ENCODE data around the gene YIF1A. TPM values are rescaled to one million over a fixed set of nuclear protein-coding genes. Genes with fewer than 3 reads are reported as not detected.

Gene YIF1A
- total RNA-seq, 1 experiment from 2014 or later, result 64.3 TPM

DNA sequence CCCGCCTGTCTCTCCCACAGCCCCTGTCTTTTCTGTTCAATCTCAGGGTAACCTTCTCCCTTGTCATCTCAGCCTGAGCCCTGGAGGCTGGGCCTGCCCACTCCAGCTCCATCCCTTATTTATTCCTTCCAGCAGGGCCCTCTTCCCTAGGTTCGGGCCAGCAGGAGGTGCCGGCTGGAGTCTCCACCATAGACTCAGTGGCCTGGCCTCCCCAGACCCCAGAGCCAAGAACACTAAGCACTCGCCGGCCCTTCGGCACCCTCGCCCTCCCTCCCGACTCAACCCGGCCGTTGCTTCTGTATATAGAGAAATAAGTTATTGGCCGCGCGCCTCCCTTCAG, 21.9 kb downstream of the YIF1A start:
- no peak overlapping the region for H2AK5ac ChIP-seq (ENCODE audit: insufficient read length, low read length)
- Mint-ChIP-seq H3K27me3 (ENCODE audit: low read depth) (no peaks in the 10 kb centered on the region; the same call in 1 of the 2 replicates), H3K36me3 (ENCODE audit: insufficient read depth in 1 of 3, low read depth in 3 of 3) (peaks cover 9 to 42% (median 36%) of the 10 kb centered on the region in 3 experiments), H3K4me3 (peak overlapping the region; percentile 89 to 98), H3K9me3 (no peaks in the 10 kb centered on the region), H3K27ac (peak overlapping the region; percentile 72 to 95 (median 73); a peak in 4 of 7 replicates), H3K4me1 (peaks cover 20 to 22% of the 10 kb centered on the region in 2 experiments)
- no peak overlapping the region for H2BK5ac ChIP-seq (ENCODE audit: insufficient read length, low read length)
- no peak overlapping the region for H4K5ac ChIP-seq (ENCODE audit: insufficient read length, low read depth, low read length)
- H3K18ac ChIP-seq (ENCODE audit: insufficient read length, low read depth, low read length), result no peak overlapping the region
- no peaks in the 10 kb centered on the region for H3K79me1 ChIP-seq (ENCODE audit: insufficient read depth, low read depth, low read length, poor library complexity, severe bottlenecking)
- H3K23me2 ChIP-seq (ENCODE audit: insufficient read length, low read depth, low read length, poor library complexity, severe bottlenecking), result peaks cover 10% of the 10 kb centered on the region
- H3K56ac ChIP-seq (ENCODE audit: insufficient read length, low read depth, low read length), result no peak overlapping the region
- WGBS (ENCODE audit: extremely low coverage, insufficient read length, low lambda C conversion rate), result no CpG with 5 or more reads among the region's 13 CpGs
- peaks cover 5% of the 10 kb centered on the region; the same call in 1 of the 2 replicates for H3K79me2 ChIP-seq (ENCODE audit: insufficient read depth, low read length)
- H3K9ac ChIP-seq (ENCODE audit: extremely low read depth, insufficient read length, low read length), result no peak overlapping the region
- no peak overlapping the region for H2BK20ac ChIP-seq (ENCODE audit: low read depth, low read length, poor library complexity, severe bottlenecking)
- no peak overlapping the region for H2BK15ac ChIP-seq (ENCODE audit: low read depth, low read length)
- no peak overlapping the region for H2BK120ac ChIP-seq (ENCODE audit: low read depth, low read length, poor library complexity, severe bottlenecking)
- no peak overlapping the region for H3K4ac ChIP-seq (ENCODE audit: low read depth, low read length)
- H3K4me2 ChIP-seq (ENCODE audit: insufficient read depth, insufficient read length, low read length), result peak overlapping the region; percentile 95
- no peak overlapping the region; the same call in 1 of the 2 replicates for H3K14ac ChIP-seq (ENCODE audit: insufficient read depth, low read length)
- H3K9me3 ChIP-seq (ENCODE audit: control insufficient read depth, low read depth, low read length), result no peaks in the 10 kb centered on the region
- no peak overlapping the region for H2BK12ac ChIP-seq (ENCODE audit: insufficient read length, low read depth, low read length)
- no peaks in the 10 kb centered on the region for H3K4me1 ChIP-seq (ENCODE audit: insufficient read depth, low read length)
- H2AFZ ChIP-seq (ENCODE audit: low read length), result no peak overlapping the region
- no peak overlapping the region for H4K8ac ChIP-seq (replicated peaks; ENCODE audit: insufficient read length, low read depth, low read length)
- H3K27me3 ChIP-seq (ENCODE audit: insufficient read depth, low read length), result no peaks in the 10 kb centered on the region
- no peak overlapping the region for H4K91ac ChIP-seq (ENCODE audit: insufficient read length, low read depth, low read length)
- H3K27ac ChIP-seq (ENCODE audit: insufficient read length, low read depth, low read length), result no peak overlapping the region
- DNase-seq, result no peak
- TF ChIP-seq, protein P1, sequence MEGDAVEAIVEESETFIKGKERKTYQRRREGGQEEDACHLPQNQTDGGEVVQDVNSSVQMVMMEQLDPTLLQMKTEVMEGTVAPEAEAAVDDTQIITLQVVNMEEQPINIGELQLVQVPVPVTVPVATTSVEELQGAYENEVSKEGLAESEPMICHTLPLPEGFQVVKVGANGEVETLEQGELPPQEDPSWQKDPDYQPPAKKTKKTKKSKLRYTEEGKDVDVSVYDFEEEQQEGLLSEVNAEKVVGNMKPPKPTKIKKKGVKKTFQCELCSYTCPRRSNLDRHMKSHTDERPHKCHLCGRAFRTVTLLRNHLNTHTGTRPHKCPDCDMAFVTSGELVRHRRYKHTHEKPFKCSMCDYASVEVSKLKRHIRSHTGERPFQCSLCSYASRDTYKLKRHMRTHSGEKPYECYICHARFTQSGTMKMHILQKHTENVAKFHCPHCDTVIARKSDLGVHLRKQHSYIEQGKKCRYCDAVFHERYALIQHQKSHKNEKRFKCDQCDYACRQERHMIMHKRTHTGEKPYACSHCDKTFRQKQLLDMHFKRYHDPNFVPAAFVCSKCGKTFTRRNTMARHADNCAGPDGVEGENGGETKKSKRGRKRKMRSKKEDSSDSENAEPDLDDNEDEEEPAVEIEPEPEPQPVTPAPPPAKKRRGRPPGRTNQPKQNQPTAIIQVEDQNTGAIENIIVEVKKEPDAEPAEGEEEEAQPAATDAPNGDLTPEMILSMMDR (conservative IDR thresholded peaks at IDR 0.05), result no peak
- H3K23ac ChIP-seq (ENCODE audit: insufficient read length, low read depth, low read length), result no peak overlapping the region
- H4K20me1 ChIP-seq (ENCODE audit: control insufficient read depth, insufficient read depth, insufficient read length), result peaks cover 2% of the 10 kb centered on the region
- no peak overlapping the region for H3T11ph ChIP-seq (ENCODE audit: low read length)

Data from H9 (cell line).